Neural crest cell (in vitro differentiated cells): ENCODE measurements around the gene SLC28A3. TPM values are rescaled to one million over a fixed set of nuclear protein-coding genes. Genes with fewer than 3 reads are reported as not detected.

Experiments used
- DNase-seq: peaks from one replicate; pipeline ENCODE4 v3.0.0; 2021; ENCODE audit warnings: low read depth, mixed read lengths, low spot score
- H3K27ac Mint-ChIP-seq: one replicate; pipeline ENCODE4 v1.8.0; 2021; ENCODE audit warnings: mild to moderate bottlenecking, mixed read lengths; ENCODE audit not compliant: unreplicated experiment
- H3K27me3 Mint-ChIP-seq: 2 replicates; pipeline ENCODE4 v1.8.0; 2021; ENCODE audit warnings: low read depth, mild to moderate bottlenecking, mixed read lengths
- H3K36me3 Mint-ChIP-seq: 2 replicates; pipeline ENCODE4 v1.8.0; 2021; ENCODE audit warnings: low read depth, mild to moderate bottlenecking, mixed read lengths
- H3K4me1 Mint-ChIP-seq: 2 replicates; pipeline ENCODE4 v1.8.0; 2021; ENCODE audit warnings: mixed read lengths
- H3K4me3 Mint-ChIP-seq: one replicate; pipeline ENCODE4 v1.8.0; 2021; ENCODE audit warnings: mild to moderate bottlenecking, mixed read lengths
- H3K9me3 Mint-ChIP-seq: 2 replicates; pipeline ENCODE4 v1.8.0; 2021; ENCODE audit warnings: mixed read lengths
- total RNA-seq: library from RNA; stranded (reverse); gene quantifications from 2 replicates; pipeline ENCODE4 v1.2.1, GENCODE V29; 2021
- TF ChIP-seq, protein P1 (sequence below): fragments of 200-600 bp; sonication (generic); conservative IDR thresholded peaks from 2 replicates; pipeline ENCODE4 v1.5.0; 2021; ENCODE audit warnings: antibody characterized with exemption, mild to moderate bottlenecking

SLC28A3 gene
- total RNA-seq, 1 donor from 2014 or later, result not detected

- Mint-ChIP-seq H3K9me3 (no peaks in the 10 kb centered on the region), H3K4me1 (peaks cover 54% of the 10 kb centered on the region), H3K36me3 (no peaks in the 10 kb centered on the region), H3K4me3 (no peak overlapping the region), H3K27ac (peak overlapping the region; percentile 1), H3K27me3 (no peaks in the 10 kb centered on the region)
- DNase-seq, result peak; percentile 16
- TF ChIP-seq, protein P1, sequence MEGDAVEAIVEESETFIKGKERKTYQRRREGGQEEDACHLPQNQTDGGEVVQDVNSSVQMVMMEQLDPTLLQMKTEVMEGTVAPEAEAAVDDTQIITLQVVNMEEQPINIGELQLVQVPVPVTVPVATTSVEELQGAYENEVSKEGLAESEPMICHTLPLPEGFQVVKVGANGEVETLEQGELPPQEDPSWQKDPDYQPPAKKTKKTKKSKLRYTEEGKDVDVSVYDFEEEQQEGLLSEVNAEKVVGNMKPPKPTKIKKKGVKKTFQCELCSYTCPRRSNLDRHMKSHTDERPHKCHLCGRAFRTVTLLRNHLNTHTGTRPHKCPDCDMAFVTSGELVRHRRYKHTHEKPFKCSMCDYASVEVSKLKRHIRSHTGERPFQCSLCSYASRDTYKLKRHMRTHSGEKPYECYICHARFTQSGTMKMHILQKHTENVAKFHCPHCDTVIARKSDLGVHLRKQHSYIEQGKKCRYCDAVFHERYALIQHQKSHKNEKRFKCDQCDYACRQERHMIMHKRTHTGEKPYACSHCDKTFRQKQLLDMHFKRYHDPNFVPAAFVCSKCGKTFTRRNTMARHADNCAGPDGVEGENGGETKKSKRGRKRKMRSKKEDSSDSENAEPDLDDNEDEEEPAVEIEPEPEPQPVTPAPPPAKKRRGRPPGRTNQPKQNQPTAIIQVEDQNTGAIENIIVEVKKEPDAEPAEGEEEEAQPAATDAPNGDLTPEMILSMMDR, result no peak
Observed at GRCh38 chr9:84230355-84231145, 110.0 kb downstream of the SLC28A3 start.

- TF ChIP-seq, protein P1, result no peak
- H3K4me3 Mint-ChIP-seq, result no peak overlapping the region
- H3K36me3 Mint-ChIP-seq, result no peaks in the 10 kb centered on the region
- DNase-seq, result no peak
- H3K27ac Mint-ChIP-seq, result peak overlapping the region; percentile 28
- H3K27me3 Mint-ChIP-seq, result no peaks in the 10 kb centered on the region
- H3K9me3 Mint-ChIP-seq, result no peaks in the 10 kb centered on the region
- H3K4me1 Mint-ChIP-seq, result peaks cover 56% of the 10 kb centered on the region
Observed at GRCh38 chr9:84229191-84229590, 111.4 kb downstream of the SLC28A3 start.

GRCh38 chr9:84228130-84228720 is 112.3 kb downstream of the SLC28A3 start:
- no peak overlapping the region for H3K4me3 Mint-ChIP-seq
- no peaks in the 10 kb centered on the region for H3K36me3 Mint-ChIP-seq
- TF ChIP-seq, protein P1, result no peak
- no peaks in the 10 kb centered on the region for H3K27me3 Mint-ChIP-seq
- H3K4me1 Mint-ChIP-seq, result peaks cover 53% of the 10 kb centered on the region
- no peaks in the 10 kb centered on the region for H3K9me3 Mint-ChIP-seq
- no peak for DNase-seq
- peak overlapping the region; percentile 28 for H3K27ac Mint-ChIP-seq

GRCh38 chr9:84226126-84226525 is 114.4 kb downstream of the SLC28A3 start:
- no peak overlapping the region for H3K4me3 Mint-ChIP-seq
- H3K4me1 Mint-ChIP-seq, result peaks cover 42% of the 10 kb centered on the region
- H3K9me3 Mint-ChIP-seq, result peaks cover 7% of the 10 kb centered on the region
- no peak overlapping the region for H3K27ac Mint-ChIP-seq
- TF ChIP-seq, protein P1, result no peak
- DNase-seq, result no peak
- H3K36me3 Mint-ChIP-seq, result no peaks in the 10 kb centered on the region
- H3K27me3 Mint-ChIP-seq, result no peaks in the 10 kb centered on the region
